HepG2 (cell line): ENCODE measurements around the gene SLC5A10. TPM values are rescaled to one million over a fixed set of nuclear protein-coding genes. Genes with fewer than 3 reads are reported as not detected.
A peak's percentile ranks its signal among the peaks of the same experiment; 100 is the strongest.
"Not testable (repeated sequence)": the region's sequence is repeated elsewhere in the genome, so short reads cannot be mapped to it uniquely, and the experiment has no call there.

Source experiments
- ATAC-seq: fragments of 200-7000 bp; cut with Tn5 transposase; 3 replicates; pipeline ENCODE4 v1.9.1; 2020; ENCODE audit warnings: mild to moderate bottlenecking, moderate library complexity
- BruUV-seq: library from RNA; stranded (reverse); fragments of 400-500 nt; replicated peaks from 2 replicates; lab custom pipeline; 2021; lab: Mats Ljungman, UMichigan
- CTCF ChIA-PET: fragments of 300-600 bp; formaldehyde crosslinking; extraction: SDS; loops from one replicate; lab custom pipeline; 2021; ENCODE audit warnings: low total read pairs, inconsistent platforms, low intra/inter-chr PET ratio; lab: Yijun Ruan, JAX
- POLR2A ChIA-PET: fragments of 350-600 bp; sonication (Branson Sonifier 250); formaldehyde crosslinking; loops from one replicate; lab custom pipeline; 2020; ENCODE audit warnings: antibody characterized with exemption, inconsistent platforms; lab: Yijun Ruan, JAX
- DNase-seq: peaks from one replicate; pipeline ENCODE4 v3.0.0-alpha.2; 2015; ENCODE audit warnings: low spot score
- FAIRE-seq: peaks from 3 replicates; lab custom pipeline; 2011; peaks lifted over from hg19 to GRCh38; lab: Jason Lieb, UNC
- H2AFZ ChIP-seq: one replicate; pipeline ENCODE4 v1.6.1; 2011; ENCODE audit warnings: low read length, inconsistent platforms
- H3K27ac ChIP-seq: fragments of 300-600 bp; 3 replicates; pipeline ENCODE4 v1.8.0; 2011; ENCODE audit warnings: mixed run types, mild to moderate bottlenecking, mixed read lengths, low read length, inconsistent platforms; ENCODE audit not compliant: insufficient read depth; ENCODE audit errors: extremely low read length
- H3K27me3 ChIP-seq, 2 experiments: fragments of 200-600 bp in 1 of 2; 2 replicates in 1 of 2; 3 replicates in 1 of 2; pipeline versions ENCODE4 v1.6.0 to v1.8.0; 2011; ENCODE audit warnings: low read length in 2 of 2, mild to moderate bottlenecking in 2 of 2, moderate library complexity in 2 of 2, inconsistent platforms in 1 of 2; ENCODE audit not compliant: insufficient read depth in 2 of 2, control insufficient read depth in 1 of 2
- H3K36me3 ChIP-seq, 2 experiments: fragments of 200-600 bp in 1 of 2; replicated peaks in 1 of 2; 2 replicates in 1 of 2; 3 replicates in 1 of 2; pipeline versions ENCODE4 v1.5.1 to v1.8.0; 2011; ENCODE audit warnings: low read length in 2 of 2, inconsistent platforms in 1 of 2; ENCODE audit not compliant: insufficient read depth in 2 of 2, control insufficient read depth in 1 of 2
- H3K4me1 ChIP-seq: 2 replicates; pipeline ENCODE4 v1.5.1; 2012; ENCODE audit warnings: low read length, inconsistent platforms; ENCODE audit not compliant: insufficient read depth
- H3K4me2 ChIP-seq: 2 replicates; pipeline ENCODE4 v1.6.0; 2011; ENCODE audit warnings: low read depth, low read length, inconsistent platforms
- H3K4me3 ChIP-seq, 3 experiments: fragments of 200-600 bp in 1 of 3; sonication (generic), shearing (Covaris generic) in 1 of 3; replicated peaks in 1 of 3; 2 replicates each; pipeline ENCODE4 v1.5.1; 2011 to 2016; ENCODE audit warnings: low read length in 3 of 3, inconsistent platforms in 2 of 3, low read depth in 2 of 3, mild to moderate bottlenecking in 2 of 3, control low read depth in 1 of 3, mixed read lengths in 1 of 3; ENCODE audit not compliant: insufficient read depth in 1 of 3
- H3K79me2 ChIP-seq: one replicate; pipeline ENCODE4 v1.6.1; 2011; ENCODE audit warnings: low read length, inconsistent platforms; ENCODE audit not compliant: insufficient read depth
- H3K9ac ChIP-seq: 2 replicates; pipeline ENCODE4 v1.6.0; 2011; ENCODE audit warnings: mild to moderate bottlenecking, low read depth, low read length, inconsistent platforms; ENCODE audit not compliant: insufficient read depth
- H3K9me3 ChIP-seq: 2 replicates; pipeline ENCODE4 v1.5.1; 2012; ENCODE audit warnings: mild to moderate bottlenecking, low read length
- H4K20me1 ChIP-seq: 2 replicates; pipeline ENCODE4 v1.6.0; 2011; ENCODE audit warnings: inconsistent platforms, mild to moderate bottlenecking, low read length, moderate library complexity; ENCODE audit not compliant: insufficient read depth
- WGBS: methylation state at CpG from one replicate; pipeline ENCODE4 v1.1.6; 2017; ENCODE audit warnings: low lambda C conversion rate; 5-methylcytosine and 5-hydroxymethylcytosine counted together
- in situ Hi-C: cut with HindIII; loops from 2 replicates; pipeline ENCODE4 v1.10.0; 2017; ENCODE audit warnings: low pct_unique_long_range_greater_than_20kb; ENCODE audit not compliant: extremely low pct_ligation_motif_present
- intact Hi-C: fragments of 100-400 bp; cut with micrococcal nuclease; formaldehyde crosslinking; loops from one replicate; pipeline ENCODE4 v1.10.0; 2022; ENCODE audit not compliant: unreplicated experiment
- polyA plus RNA-seq, 8 experiments: library from polyadenylated mRNA; depleted of rRNA in 3 of 8; stranded (reverse) in 7 of 8; unstranded in 1 of 8; fragments of >200 nt; fragmentation: Illumina TruSeq in 4 of 8; extraction: Trizol in 4 of 8; gene quantifications; 2 replicates each; pipeline versions ENCODE4 v1.2.1 to v1.2.3, GENCODE V29; 2011 to 2016; ENCODE audit warnings: low read depth in 4 of 8, missing spikeins in 1 of 8, mixed read lengths in 1 of 8; ENCODE audit not compliant: insufficient read depth in 1 of 8
- total RNA-seq, 5 experiments: library from RNA; depleted of rRNA; stranded (reverse); fragments of >200 nt; fragmentation: Illumina TruSeq; extraction: Trizol; gene quantifications; 2 replicates each; pipeline ENCODE4 v1.2.3, GENCODE V29; 2016; ENCODE audit warnings: low read depth in 1 of 5

The SLC5A10 gene
- total and polyA plus RNA-seq, 2 of the 13 experiments (the other 11 are each of a cell fraction or from before 2014, with no cell fraction given) = 0.05 TPM; not detected in 1

GRCh38 chr17:19038007-19038406, 86.0 kb downstream of the SLC5A10 start:
- H3K36me3 ChIP-seq, CTCF ChIA-PET, in situ Hi-C loops, H3K9ac ChIP-seq, H3K27ac ChIP-seq, H3K79me2 ChIP-seq, FAIRE-seq, H3K4me2 ChIP-seq, H4K20me1 ChIP-seq, POLR2A ChIA-PET, H3K4me3 ChIP-seq, intact Hi-C loops, H3K9me3 ChIP-seq, H3K27me3 ChIP-seq, H2AFZ ChIP-seq, BruUV-seq, DNase-seq, H3K4me1 ChIP-seq: not testable (repeated sequence)
- peak; percentile 69 for ATAC-seq
- WGBS = no CpG with 5 or more reads among the region's 17 CpGs

GRCh38 chr17:19038730-19039129, 86.8 kb downstream of the SLC5A10 start:
- POLR2A ChIA-PET, H3K9ac ChIP-seq, CTCF ChIA-PET, FAIRE-seq, H2AFZ ChIP-seq, DNase-seq, ATAC-seq, BruUV-seq, H3K79me2 ChIP-seq, H3K27me3 ChIP-seq, H4K20me1 ChIP-seq, intact Hi-C loops, H3K4me1 ChIP-seq, in situ Hi-C loops, H3K4me2 ChIP-seq, H3K4me3 ChIP-seq, H3K36me3 ChIP-seq, H3K27ac ChIP-seq, H3K9me3 ChIP-seq: not testable (repeated sequence)
- no CpG with 5 or more reads among the region's 12 CpGs for WGBS

GRCh38 chr17:19040350-19040749, 88.4 kb downstream of the SLC5A10 start:
- H3K4me3 ChIP-seq, H3K4me1 ChIP-seq, H3K27ac ChIP-seq, CTCF ChIA-PET, H4K20me1 ChIP-seq, H3K9me3 ChIP-seq, POLR2A ChIA-PET, BruUV-seq, in situ Hi-C loops, H3K27me3 ChIP-seq, H3K9ac ChIP-seq, intact Hi-C loops, H3K79me2 ChIP-seq, DNase-seq, H2AFZ ChIP-seq, ATAC-seq, FAIRE-seq, H3K36me3 ChIP-seq, H3K4me2 ChIP-seq: not testable (repeated sequence)
- no CpG with 5 or more reads among the region's 9 CpGs for WGBS

- CTCF ChIA-PET, H3K9me3 ChIP-seq, H3K27ac ChIP-seq, H3K79me2 ChIP-seq, H3K9ac ChIP-seq, H4K20me1 ChIP-seq, in situ Hi-C loops, POLR2A ChIA-PET, H3K27me3 ChIP-seq, H3K4me2 ChIP-seq, ATAC-seq, FAIRE-seq, H3K36me3 ChIP-seq, H3K4me1 ChIP-seq, H2AFZ ChIP-seq, H3K4me3 ChIP-seq, intact Hi-C loops, DNase-seq, BruUV-seq: not testable (repeated sequence)
- WGBS = no CpG with 5 or more reads among the region's 10 CpGs
Observed at GRCh38 chr17:19041871-19042270, 89.9 kb downstream of the SLC5A10 start.
